Keratinocyte (primary cell): ENCODE results near the gene ARHGEF38. TPM values are rescaled to one million over a fixed set of nuclear protein-coding genes. Genes with fewer than 3 reads are reported as not detected.

ENCODE experiments used
- DNase-seq: peaks from one replicate; pipeline ENCODE4 v3.0.0-alpha.2; 2011; ENCODE audit warnings: low read depth, missing footprints, low spot score
- FAIRE-seq: peaks from 2 replicates; lab custom pipeline; 2011; peaks lifted over from hg19 to GRCh38; lab: Jason Lieb, UNC
- H2AFZ ChIP-seq: 2 replicates; pipeline ENCODE4 v1.6.0; 2012; ENCODE audit warnings: low read length, control low read depth, inconsistent platforms; ENCODE audit not compliant: control insufficient read depth
- H3K27ac ChIP-seq: 2 replicates; pipeline ENCODE4 v1.5.1; 2011; ENCODE audit warnings: low read length; ENCODE audit not compliant: control insufficient read depth, insufficient read depth
- H3K27me3 ChIP-seq: 3 replicates; pipeline ENCODE4 v1.6.0; 2011; ENCODE audit warnings: low read length; ENCODE audit not compliant: control insufficient read depth, insufficient read depth; ENCODE audit errors: extremely low read depth
- H3K36me3 ChIP-seq, 2 experiments: 2 replicates in 1 of 2; 3 replicates in 1 of 2; pipeline ENCODE4 v1.5.1; 2011; ENCODE audit warnings: low read length in 2 of 2, mild to moderate bottlenecking in 1 of 2; ENCODE audit not compliant: control insufficient read depth in 2 of 2, insufficient read depth in 2 of 2; ENCODE audit errors: extremely low read depth in 1 of 2
- H3K4me1 ChIP-seq: 3 replicates; pipeline ENCODE4 v1.5.1; 2011; ENCODE audit warnings: low read length; ENCODE audit not compliant: control insufficient read depth, insufficient read depth; ENCODE audit errors: extremely low read depth
- H3K4me2 ChIP-seq: 3 replicates; pipeline ENCODE4 v1.6.0; 2011; ENCODE audit warnings: low read depth, low read length; ENCODE audit not compliant: control insufficient read depth, insufficient read depth; ENCODE audit errors: extremely low read depth
- H3K4me3 ChIP-seq, 3 experiments: fragments of 200-600 bp in 1 of 3; sonication (generic) in 1 of 3; 2 replicates in 2 of 3; 3 replicates in 1 of 3; pipeline ENCODE4 v1.5.1; 2011 to 2016; ENCODE audit warnings: low read length in 3 of 3, mild to moderate bottlenecking in 3 of 3, control low read depth in 2 of 3, inconsistent platforms in 1 of 3, low read depth in 1 of 3, mixed read lengths in 1 of 3, mixed run types in 1 of 3, moderate library complexity in 1 of 3; ENCODE audit not compliant: control insufficient read depth in 2 of 3, insufficient read depth in 2 of 3; ENCODE audit errors: extremely low read depth in 1 of 3
- H3K79me2 ChIP-seq: 2 replicates; pipeline ENCODE4 v1.6.0; 2012; ENCODE audit warnings: low read length; ENCODE audit not compliant: control insufficient read depth, insufficient read depth
- H3K9ac ChIP-seq: 3 replicates; pipeline ENCODE4 v1.6.0; 2011; ENCODE audit warnings: low read length; ENCODE audit not compliant: control insufficient read depth, insufficient read depth; ENCODE audit errors: extremely low read depth
- H3K9me1 ChIP-seq: 3 replicates; pipeline ENCODE4 v1.6.0; 2011; ENCODE audit warnings: low read length; ENCODE audit not compliant: control insufficient read depth, insufficient read depth; ENCODE audit errors: extremely low read depth
- H3K9me3 ChIP-seq: 2 replicates; pipeline ENCODE4 v1.5.1; 2012; ENCODE audit warnings: low read depth, low read length; ENCODE audit not compliant: control insufficient read depth
- H4K20me1 ChIP-seq: 3 replicates; pipeline ENCODE4 v1.6.0; 2011; ENCODE audit warnings: low read length; ENCODE audit not compliant: control insufficient read depth, insufficient read depth; ENCODE audit errors: extremely low read depth
- CTCF ChIP-seq, 3 experiments: IDR thresholded peaks in 1 of 3; conservative IDR thresholded peaks in 1 of 3; optimal IDR thresholded peaks in 1 of 3; 2 replicates in 2 of 3; 3 replicates in 1 of 3; pipeline versions ENCODE3 to v1.5.1; 2011; ENCODE audit warnings: low read length in 3 of 3, mild to moderate bottlenecking in 3 of 3, moderate library complexity in 2 of 3, control low read depth in 1 of 3, inconsistent platforms in 1 of 3; ENCODE audit not compliant: insufficient read depth in 2 of 3; ENCODE audit errors: extremely low read depth in 1 of 3
- EZH2 ChIP-seq: IDR thresholded peaks from one replicate; pipeline ENCODE4 v1.6.1; 2012; ENCODE audit warnings: inconsistent platforms, mild to moderate bottlenecking, low read length, moderate library complexity
- dilution Hi-C: fragments of 300-500 bp; cut with MboI; formaldehyde crosslinking; loops from one replicate; pipeline ENCODE4 v1.7.0; 2020; ENCODE audit warnings: low sequenced_read_pairs; ENCODE audit not compliant: extremely low pct_ligation_motif_present
- polyA plus RNA-seq, 5 experiments: library from polyadenylated mRNA; depleted of rRNA in 3 of 5; stranded (reverse) in 3 of 5; stranded (forward) in 1 of 5; unstranded in 1 of 5; fragments of >200 nt; gene quantifications; 1 replicate in 1 of 5; 2 replicates in 3 of 5; 3 replicates in 1 of 5; pipeline versions ENCODE4 v1.2.1 to v1.2.3, GENCODE V29; 2011 to 2012; ENCODE audit warnings: missing spikeins in 2 of 5, low read depth in 1 of 5, low replicate concordance in 1 of 5

ARHGEF38 gene
- polyA plus RNA-seq, 1 donor (not counting 4 experiments of a cell fraction or from before 2014, with no cell fraction given): 0.09 TPM

- H3K4me3 ChIP-seq: no peak overlapping the region
- TF ChIP-seq EZH2 (no peak), CTCF (optimal IDR thresholded peaks at IDR 0.05 in 1 of 3, IDR thresholded peaks at IDR 0.05 in 1 of 3, conservative IDR thresholded peaks at IDR 0.05 in 1 of 3; ENCODE audit: extremely low read depth in 1 of 3, insufficient read depth in 2 of 3, low read length in 3 of 3) (no peak)
- H3K4me1 ChIP-seq: peaks cover 6% of the 10 kb centered on the region
- no peak overlapping the region for H3K9ac ChIP-seq
- no peaks in the 10 kb centered on the region for H3K9me1 ChIP-seq
- no peaks in the 10 kb centered on the region for H3K9me3 ChIP-seq
- H3K79me2 ChIP-seq: no peaks in the 10 kb centered on the region
- no peaks in the 10 kb centered on the region for H4K20me1 ChIP-seq
- FAIRE-seq (peak; percentile 32), DNase-seq (no peak)
- no peak overlapping the region for H2AFZ ChIP-seq
- no peak overlapping the region for H3K27ac ChIP-seq
- no peaks in the 10 kb centered on the region for H3K36me3 ChIP-seq
- H3K27me3 ChIP-seq: no peaks in the 10 kb centered on the region
- dilution Hi-C loops: no loop called here
- H3K4me2 ChIP-seq: no peak overlapping the region
These were observed 70.7 kb downstream of the ARHGEF38 start for GRCh38 chr4:105623099-105623498.

- dilution Hi-C loops: no loop called here
- Histone ChIP-seq H3K27ac (no peak overlapping the region), H3K4me3 (no peak overlapping the region), H3K4me2 (peak overlapping the region; percentile 29), H3K79me2 (no peaks in the 10 kb centered on the region), H3K36me3 (no peaks in the 10 kb centered on the region), H3K4me1 (peaks cover 6% of the 10 kb centered on the region), H3K27me3 (no peaks in the 10 kb centered on the region), H2AFZ (peak overlapping the region; percentile 15), H3K9me3 (no peaks in the 10 kb centered on the region), H4K20me1 (no peaks in the 10 kb centered on the region), H3K9me1 (no peaks in the 10 kb centered on the region), H3K9ac (no peak overlapping the region)
- no peak for TF ChIP-seq CTCF (optimal IDR thresholded peaks at IDR 0.05 in 1 of 3, IDR thresholded peaks at IDR 0.05 in 1 of 3, conservative IDR thresholded peaks at IDR 0.05 in 1 of 3; ENCODE audit: extremely low read depth in 1 of 3, insufficient read depth in 2 of 3, low read length in 3 of 3)
- no peak for TF ChIP-seq EZH2
- no peak for DNase-seq
- peak; percentile 84 for FAIRE-seq
These were observed 72.1 kb downstream of the ARHGEF38 start for GRCh38 chr4:105624530-105624929.
